Measurements from ENCODE around the gene TOM1L2. TPM values are rescaled to one million over a fixed set of nuclear protein-coding genes. Genes with fewer than 3 reads are reported as not detected.

The TOM1L2 gene
- total RNA-seq, 1 experiment from 2014 or later, result 6.4 TPM

- Histone ChIP-seq H3K4me3 (ENCODE audit: low read length) (no peak overlapping the region), H3K9ac (ENCODE audit: low read length) (no peak overlapping the region), H3K9me2 (replicated peaks; ENCODE audit: insufficient read depth, low read length) (no peaks in the 10 kb centered on the region), H3K79me2 (ENCODE audit: low read length) (peaks cover 85% of the 10 kb centered on the region), H3K36me3 (ENCODE audit: insufficient read depth, low read length) (no peaks in the 10 kb centered on the region), H3K27ac (ENCODE audit: low read length) (no peak overlapping the region), H3K9me3 (ENCODE audit: low read length) (no peaks in the 10 kb centered on the region), H3K4me1 (ENCODE audit: low read length) (peaks cover 44% of the 10 kb centered on the region), H4K20me1 (ENCODE audit: insufficient read depth, low read depth, low read length) (peaks cover 14% of the 10 kb centered on the region), H3K27me3 (ENCODE audit: low read length) (no peaks in the 10 kb centered on the region), H2AFZ (ENCODE audit: low read length) (no peak overlapping the region), H3K4me2 (ENCODE audit: low read depth, low read length, poor library complexity, severe bottlenecking) (no peak overlapping the region)
- DNase-seq, result peak; percentile 48
Measured at GRCh38 chr17:17832032-17832363, 140.2 kb downstream of the TOM1L2 start.

- H3K4me2 ChIP-seq (ENCODE audit: low read depth, low read length, poor library complexity, severe bottlenecking), result no peak overlapping the region
- peaks cover 14% of the 10 kb centered on the region for H4K20me1 ChIP-seq (ENCODE audit: insufficient read depth, low read depth, low read length)
Measured at GRCh38 chr17:17831208-17832031, 140.8 kb downstream of the TOM1L2 start.

GRCh38 chr17:17830740-17831207 lies 141.4 kb downstream of the TOM1L2 start:
- Histone ChIP-seq H4K20me1 (ENCODE audit: insufficient read depth, low read depth, low read length) (peaks cover 14% of the 10 kb centered on the region), H2AFZ (ENCODE audit: low read length) (no peak overlapping the region)

More at GRCh38 chr17:17831208-17832031, 140.8 kb downstream of the TOM1L2 start:
- peaks cover 49% of the 10 kb centered on the region for H3K4me1 ChIP-seq (ENCODE audit: low read length)
- H2AFZ ChIP-seq (ENCODE audit: low read length), result no peak overlapping the region
- no peaks in the 10 kb centered on the region for H3K27me3 ChIP-seq (ENCODE audit: low read length)
- peak; percentile 38 for DNase-seq
- H3K9me2 ChIP-seq (replicated peaks; ENCODE audit: insufficient read depth, low read length), result no peaks in the 10 kb centered on the region
- no peaks in the 10 kb centered on the region for H3K36me3 ChIP-seq (ENCODE audit: insufficient read depth, low read length)
- H3K79me2 ChIP-seq (ENCODE audit: low read length), result peaks cover 91% of the 10 kb centered on the region
- H3K4me3 ChIP-seq (ENCODE audit: low read length), result no peak overlapping the region
- H3K27ac ChIP-seq (ENCODE audit: low read length), result no peak overlapping the region
- no peaks in the 10 kb centered on the region for H3K9me3 ChIP-seq (ENCODE audit: low read length)
- no peak overlapping the region for H3K9ac ChIP-seq (ENCODE audit: low read length)

GRCh38 chr17:17830269-17830567 lies 142.0 kb downstream of the TOM1L2 start:
- no peaks in the 10 kb centered on the region for H3K9me2 ChIP-seq (replicated peaks; ENCODE audit: insufficient read depth, low read length)
- peaks cover 52% of the 10 kb centered on the region for H3K4me1 ChIP-seq (ENCODE audit: low read length)
- no peak overlapping the region for H2AFZ ChIP-seq (ENCODE audit: low read length)
- DNase-seq, result no peak
- peaks cover 14% of the 10 kb centered on the region for H4K20me1 ChIP-seq (ENCODE audit: insufficient read depth, low read depth, low read length)
- H3K9ac ChIP-seq (ENCODE audit: low read length), result no peak overlapping the region
- no peaks in the 10 kb centered on the region for H3K9me3 ChIP-seq (ENCODE audit: low read length)
- H3K27ac ChIP-seq (ENCODE audit: low read length), result no peak overlapping the region
- no peak overlapping the region for H3K4me3 ChIP-seq (ENCODE audit: low read length)
- H3K27me3 ChIP-seq (ENCODE audit: low read length), result no peaks in the 10 kb centered on the region
- peaks cover 90% of the 10 kb centered on the region for H3K79me2 ChIP-seq (ENCODE audit: low read length)
- H3K36me3 ChIP-seq (ENCODE audit: insufficient read depth, low read length), result no peaks in the 10 kb centered on the region
- no peak overlapping the region for H3K4me2 ChIP-seq (ENCODE audit: low read depth, low read length, poor library complexity, severe bottlenecking)

More at GRCh38 chr17:17830740-17831207, 141.4 kb downstream of the TOM1L2 start:
- Histone ChIP-seq H3K27me3 (ENCODE audit: low read length) (no peaks in the 10 kb centered on the region), H3K4me1 (ENCODE audit: low read length) (peaks cover 53% of the 10 kb centered on the region), H3K9me2 (replicated peaks; ENCODE audit: insufficient read depth, low read length) (no peaks in the 10 kb centered on the region), H3K9me3 (ENCODE audit: low read length) (no peaks in the 10 kb centered on the region), H3K36me3 (ENCODE audit: insufficient read depth, low read length) (no peaks in the 10 kb centered on the region), H3K4me2 (ENCODE audit: low read depth, low read length, poor library complexity, severe bottlenecking) (no peak overlapping the region), H3K4me3 (ENCODE audit: low read length) (no peak overlapping the region), H3K9ac (ENCODE audit: low read length) (no peak overlapping the region), H3K27ac (ENCODE audit: low read length) (no peak overlapping the region), H3K79me2 (ENCODE audit: low read length) (peaks cover 94% of the 10 kb centered on the region)
- no peak for DNase-seq

- Histone ChIP-seq H3K4me2 (ENCODE audit: low read depth, low read length, poor library complexity, severe bottlenecking) (no peak overlapping the region), H3K4me3 (ENCODE audit: low read length) (no peak overlapping the region), H3K27ac (ENCODE audit: low read length) (no peak overlapping the region), H3K9ac (ENCODE audit: low read length) (no peak overlapping the region), H3K9me3 (ENCODE audit: low read length) (no peaks in the 10 kb centered on the region), H3K79me2 (ENCODE audit: low read length) (peaks cover 84% of the 10 kb centered on the region), H2AFZ (ENCODE audit: low read length) (no peak overlapping the region), H4K20me1 (ENCODE audit: insufficient read depth, low read depth, low read length) (peaks cover 17% of the 10 kb centered on the region), H3K9me2 (replicated peaks; ENCODE audit: insufficient read depth, low read length) (no peaks in the 10 kb centered on the region), H3K36me3 (ENCODE audit: insufficient read depth, low read length) (no peaks in the 10 kb centered on the region), H3K4me1 (ENCODE audit: low read length) (peaks cover 53% of the 10 kb centered on the region), H3K27me3 (ENCODE audit: low read length) (no peaks in the 10 kb centered on the region)
- no peak for DNase-seq
Measured at GRCh38 chr17:17827826-17828621, 144.2 kb downstream of the TOM1L2 start.

GRCh38 chr17:17826942-17827785 lies 145.0 kb downstream of the TOM1L2 start:
- Histone ChIP-seq H4K20me1 (ENCODE audit: insufficient read depth, low read depth, low read length) (peaks cover 21% of the 10 kb centered on the region), H3K4me3 (ENCODE audit: low read length) (no peak overlapping the region), H3K27ac (ENCODE audit: low read length) (peak overlapping the region; percentile 42; the same call in 1 of the 2 replicates), H3K36me3 (ENCODE audit: insufficient read depth, low read length) (no peaks in the 10 kb centered on the region), H3K4me1 (ENCODE audit: low read length) (peaks cover 54% of the 10 kb centered on the region), H2AFZ (ENCODE audit: low read length) (no peak overlapping the region), H3K9me2 (replicated peaks; ENCODE audit: insufficient read depth, low read length) (no peaks in the 10 kb centered on the region), H3K79me2 (ENCODE audit: low read length) (peaks cover 84% of the 10 kb centered on the region), H3K9ac (ENCODE audit: low read length) (no peak overlapping the region), H3K4me2 (ENCODE audit: low read depth, low read length, poor library complexity, severe bottlenecking) (no peak overlapping the region), H3K9me3 (ENCODE audit: low read length) (no peaks in the 10 kb centered on the region), H3K27me3 (ENCODE audit: low read length) (no peaks in the 10 kb centered on the region)
- no peak for DNase-seq

GRCh38 chr17:17826342-17826713 lies 145.9 kb downstream of the TOM1L2 start:
- Histone ChIP-seq H2AFZ (ENCODE audit: low read length) (no peak overlapping the region), H4K20me1 (ENCODE audit: insufficient read depth, low read depth, low read length) (peaks cover 22% of the 10 kb centered on the region), H3K27me3 (ENCODE audit: low read length) (no peaks in the 10 kb centered on the region), H3K4me3 (ENCODE audit: low read length) (no peak overlapping the region), H3K79me2 (ENCODE audit: low read length) (peaks cover 84% of the 10 kb centered on the region), H3K4me1 (ENCODE audit: low read length) (peaks cover 57% of the 10 kb centered on the region), H3K9me3 (ENCODE audit: low read length) (no peaks in the 10 kb centered on the region), H3K4me2 (ENCODE audit: low read depth, low read length, poor library complexity, severe bottlenecking) (no peak overlapping the region), H3K36me3 (ENCODE audit: insufficient read depth, low read length) (no peaks in the 10 kb centered on the region), H3K27ac (ENCODE audit: low read length) (peak overlapping the region; percentile 42; the same call in 1 of the 2 replicates), H3K9ac (ENCODE audit: low read length) (no peak overlapping the region), H3K9me2 (replicated peaks; ENCODE audit: insufficient read depth, low read length) (no peaks in the 10 kb centered on the region)
- no peak for DNase-seq
